B cell (primary cell): ENCODE measurements around the gene MMRN2. TPM values are rescaled to one million over a fixed set of nuclear protein-coding genes. Genes with fewer than 3 reads are reported as not detected.

Source experiments
- ATAC-seq: fragments of 200-7000 bp; cut with Tn5 transposase; one replicate; pipeline ENCODE4 v1.10.0; 2021; ENCODE audit warnings: low read depth, mild to moderate bottlenecking, moderate number of reproducible peaks, moderate library complexity
- CTCF ChIA-PET: fragments of 350-600 bp; sonication (Branson Sonifier 250); formaldehyde crosslinking; loops from one replicate; lab custom pipeline; 2021; ENCODE audit warnings: antibody characterized with exemption, inconsistent platforms; lab: Charles Lee
- POLR2A ChIA-PET: fragments of 350-600 bp; sonication (Branson Sonifier 250); formaldehyde crosslinking; loops from one replicate; lab custom pipeline; 2021; ENCODE audit warnings: antibody characterized with exemption; lab: Charles Lee
- DNase-seq: peaks from one replicate; pipeline ENCODE4 v3.0.0; 2013
- H2AFZ ChIP-seq: 2 replicates; pipeline ENCODE4 v1.6.1; 2012; ENCODE audit warnings: mild to moderate bottlenecking, low read depth, low read length; ENCODE audit not compliant: insufficient read depth, poor library complexity, severe bottlenecking
- H3K27ac ChIP-seq, 2 donors: 1 replicate in 1 of 2; 2 replicates in 1 of 2; pipeline ENCODE4 v1.5.1; 2012 to 2013; ENCODE audit warnings: low read length in 2 of 2, mild to moderate bottlenecking in 2 of 2, moderate library complexity in 1 of 2
- H3K27me3 ChIP-seq, 4 experiments: fragments of 200-600 bp in 1 of 4; sonication (generic) in 1 of 4; replicated peaks in 1 of 4; 1 replicate in 2 of 4; 2 replicates in 2 of 4; pipeline versions ENCODE4 v1.6.1 to v1.7.0; 2013 to 2016; ENCODE audit warnings: low read length in 3 of 4, mild to moderate bottlenecking in 2 of 4, mixed read lengths in 1 of 4, moderate library complexity in 1 of 4; ENCODE audit not compliant: insufficient read depth in 4 of 4, control insufficient read depth in 3 of 4; ENCODE audit errors: control extremely low read depth in 1 of 4
- H3K36me3 ChIP-seq, 2 experiments: replicated peaks in 1 of 2; 1 replicate in 1 of 2; 2 replicates in 1 of 2; pipeline versions ENCODE4 v1.6.1 to v1.7.1; 2013; ENCODE audit warnings: low read length in 1 of 2; ENCODE audit not compliant: insufficient read depth in 2 of 2, control insufficient read depth in 1 of 2; ENCODE audit errors: control extremely low read depth in 1 of 2, extremely low read depth in 1 of 2
- H3K4me1 ChIP-seq, 2 donors: fragments of 200-600 bp in 1 of 2; sonication (generic) in 1 of 2; 1 replicate in 1 of 2; 2 replicates in 1 of 2; pipeline versions ENCODE4 v1.5.1 to v1.6.1; 2013 to 2017; ENCODE audit warnings: low read length in 2 of 2; ENCODE audit not compliant: control insufficient read depth in 2 of 2, insufficient read depth in 2 of 2
- H3K4me2 ChIP-seq: replicated peaks from 2 replicates; pipeline ENCODE3; 2012; ENCODE audit warnings: mild to moderate bottlenecking, low read depth, low read length; ENCODE audit not compliant: poor library complexity, severe bottlenecking
- H3K4me3 ChIP-seq, 5 experiments: fragments of 200-600 bp in 1 of 5; sonication (generic) in 1 of 5; 1 replicate in 3 of 5; 2 replicates in 2 of 5; pipeline versions ENCODE4 v1.5.1 to v1.7.0; 2011 to 2016; ENCODE audit warnings: low read length in 4 of 5, mild to moderate bottlenecking in 4 of 5, low read depth in 2 of 5, control low read depth in 1 of 5, moderate library complexity in 1 of 5; ENCODE audit not compliant: insufficient read depth in 1 of 5; ENCODE audit errors: control extremely low read depth in 1 of 5, extremely low read depth in 1 of 5
- H3K79me2 ChIP-seq: fragments of 200-600 bp; sonication (generic); one replicate; pipeline ENCODE4 v1.6.0; 2016; ENCODE audit warnings: low read length; ENCODE audit not compliant: control insufficient read depth, insufficient read depth
- H3K9ac ChIP-seq: fragments of 200-600 bp; sonication (generic); 2 replicates; pipeline ENCODE4 v1.6.1; 2017; ENCODE audit warnings: mild to moderate bottlenecking, low read length, moderate library complexity
- H3K9me3 ChIP-seq, 3 donors: one replicate each; pipeline versions ENCODE4 v1.6.1 to v1.7.1; 2013; ENCODE audit warnings: low read length in 2 of 3; ENCODE audit not compliant: control insufficient read depth in 2 of 3, insufficient read depth in 1 of 3; ENCODE audit errors: control extremely low read depth in 1 of 3
- H4K20me1 ChIP-seq: 2 replicates; pipeline ENCODE4 v1.6.0; 2012; ENCODE audit warnings: mild to moderate bottlenecking, low read length; ENCODE audit not compliant: insufficient read depth, control insufficient read depth, poor library complexity, severe bottlenecking
- H3K27ac Mint-ChIP-seq: one replicate; pipeline ENCODE4 v1.8.0; 2021; ENCODE audit warnings: mixed read lengths
- H3K27me3 Mint-ChIP-seq: one replicate; pipeline ENCODE4 v1.8.0; 2021; ENCODE audit warnings: mixed read lengths
- H3K4me1 Mint-ChIP-seq: one replicate; pipeline ENCODE4 v1.8.0; 2021; ENCODE audit warnings: mixed read lengths
- H3K4me3 Mint-ChIP-seq: one replicate; pipeline ENCODE4 v1.8.0; 2021; ENCODE audit warnings: mixed read lengths
- H3K9me3 Mint-ChIP-seq: one replicate; pipeline ENCODE4 v1.8.0; 2022; ENCODE audit warnings: mixed read lengths; ENCODE audit not compliant: insufficient read depth
- CTCF ChIP-seq: fragments of 200-600 bp; IDR thresholded peaks from one replicate; pipeline ENCODE4 v1.8.0; 2022; ENCODE audit warnings: antibody characterized with exemption, mild to moderate bottlenecking
- EZH2 ChIP-seq: IDR thresholded peaks from 2 replicates; pipeline ENCODE4 v1.6.1; 2012; ENCODE audit warnings: borderline replicate concordance, low read depth, mild to moderate bottlenecking, moderate library complexity, low read length; ENCODE audit not compliant: insufficient read depth, poor library complexity, severe bottlenecking
- WGBS: methylation state at CpG from one replicate; pipeline ENCODE4 v1.1.5; 2013; ENCODE audit warnings: missing lambda C conversion rate; ENCODE audit not compliant: insufficient coverage; 5-methylcytosine and 5-hydroxymethylcytosine counted together
- intact Hi-C: fragments of 100-400 bp; cut with micrococcal nuclease; formaldehyde crosslinking; loops from one replicate; pipeline ENCODE4 v1.10.0; 2022
- polyA plus RNA-seq: library from polyadenylated mRNA; depleted of rRNA; stranded (reverse); fragments of >200 nt; gene quantifications from 2 replicates; pipeline ENCODE4 v1.2.3, GENCODE V29; 2012
- total RNA-seq, 2 donors: library from RNA; stranded (reverse); fragments of 120-200 nt in 1 of 2; gene quantifications; 1 replicate in 1 of 2; 2 replicates in 1 of 2; pipeline versions ENCODE4 v1.2.3 to v1.2.4, GENCODE V29; 2013 to 2022

The MMRN2 gene
- total and polyA plus RNA-seq, 2 donors (not counting 1 experiment from before 2014, with no cell fraction given) = 1.0 to 1.1 TPM

DNA sequence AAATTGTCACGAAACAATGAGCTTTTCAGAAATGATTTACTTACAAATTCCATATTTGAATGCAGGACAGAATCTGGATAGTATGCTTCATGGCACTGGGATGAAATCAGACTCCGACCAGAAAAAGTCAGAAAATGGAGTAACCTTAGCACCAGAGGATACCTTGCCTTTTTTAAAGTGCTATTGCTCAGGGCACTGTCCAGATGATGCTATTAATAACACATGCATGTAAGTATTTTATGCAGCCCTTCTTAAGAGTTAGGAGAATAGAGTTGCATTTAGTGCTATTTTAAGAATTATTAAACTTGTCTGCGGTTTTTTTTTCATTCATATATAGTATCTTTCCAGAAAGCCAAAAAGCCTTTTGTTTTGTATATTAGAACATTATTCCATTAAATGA is 67.4 kb downstream of the MMRN2 start:
- no peaks in the 10 kb centered on the region for H3K9me3 Mint-ChIP-seq
- H3K27ac ChIP-seq = no peak overlapping the region

More for the DNA sequence above, 67.4 kb downstream of the MMRN2 start:
- ChIA-PET CTCF (interaction anchor here (1.0 to 5.8 kb wide), 2 partner anchors 10 to 195 kb away, joined by 3 to 21 read pairs; no protein-coding TSS in a partner anchor), POLR2A (no interaction called here)
- Mint-ChIP-seq H3K4me1 (peaks cover 11% of the 10 kb centered on the region), H3K4me3 (no peak overlapping the region), H3K27me3 (no peaks in the 10 kb centered on the region), H3K27ac (no peak overlapping the region)
- no peak overlapping the region for H2AFZ ChIP-seq
- intact Hi-C loops = loop anchor here (1.0 kb wide), 1 partner anchor 9 kb away; no protein-coding TSS in a partner anchor
- H4K20me1 ChIP-seq = no peaks in the 10 kb centered on the region
- no peaks in the 10 kb centered on the region for H3K79me2 ChIP-seq
- no peaks in the 10 kb centered on the region for H3K9me3 ChIP-seq
- H3K36me3 ChIP-seq = no peaks in the 10 kb centered on the region
- DNase-seq = no peak
- no peak overlapping the region for H3K4me2 ChIP-seq
- ATAC-seq = no peak
- WGBS = no CpG with 5 or more reads among the region's 3 CpGs
- H3K27me3 ChIP-seq = no peaks in the 10 kb centered on the region
- TF ChIP-seq CTCF = no peak
- TF ChIP-seq EZH2 = no peak
- peaks cover 9 to 13% of the 10 kb centered on the region in 2 donors for H3K4me1 ChIP-seq
- no peak overlapping the region for H3K9ac ChIP-seq
- no peak overlapping the region for H3K4me3 ChIP-seq
